Sigmoid colon (tissue), 4 donors: ENCODE data around the gene CC2D2B.

Source experiments
- POLR2A ChIP-seq, 2 donors: fragments of 450-650 bp; IDR thresholded peaks; one replicate each; pipeline ENCODE4 v1.6.1; 2016; ENCODE audit warnings: antibody characterized with exemption in 2 of 2, mild to moderate bottlenecking in 2 of 2, moderate library complexity in 2 of 2
- POLR2AphosphoS5 ChIP-seq, 4 donors: sonication (generic); formaldehyde crosslinking; IDR thresholded peaks; one replicate each; pipeline ENCODE4 v1.6.1; 2017; ENCODE audit warnings: antibody characterized with exemption in 4 of 4
- TF ChIP-seq, protein P1 (sequence below), 4 experiments: fragments of 450-650 bp in 3 of 4; fragments of 200-600 bp in 1 of 4; IDR thresholded peaks; one replicate each; pipeline ENCODE4 v1.5.1; 2016 to 2019; ENCODE audit warnings: antibody characterized with exemption in 4 of 4, mild to moderate bottlenecking in 3 of 4, moderate library complexity in 2 of 4

DNA sequence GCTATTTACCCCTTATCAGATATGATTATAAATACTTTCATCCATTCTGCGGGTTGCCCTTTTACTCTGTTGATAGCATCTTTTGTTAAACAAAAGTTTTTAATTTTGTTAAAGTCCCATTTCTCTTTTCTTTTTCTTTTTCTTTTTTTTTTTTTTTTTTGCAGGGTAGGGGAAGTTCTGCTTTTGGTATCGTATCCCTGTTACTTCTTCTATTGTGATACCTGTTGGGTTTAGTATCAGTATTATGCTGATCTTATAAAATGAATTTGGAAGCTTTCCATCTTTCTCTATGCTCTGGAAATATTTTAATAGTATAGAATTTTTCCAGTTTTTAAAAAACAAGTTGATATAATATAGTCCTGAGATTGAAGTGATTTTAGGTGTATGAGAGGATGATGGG is 141.6 kb downstream of the CC2D2B start:
- TF ChIP-seq, protein P1, sequence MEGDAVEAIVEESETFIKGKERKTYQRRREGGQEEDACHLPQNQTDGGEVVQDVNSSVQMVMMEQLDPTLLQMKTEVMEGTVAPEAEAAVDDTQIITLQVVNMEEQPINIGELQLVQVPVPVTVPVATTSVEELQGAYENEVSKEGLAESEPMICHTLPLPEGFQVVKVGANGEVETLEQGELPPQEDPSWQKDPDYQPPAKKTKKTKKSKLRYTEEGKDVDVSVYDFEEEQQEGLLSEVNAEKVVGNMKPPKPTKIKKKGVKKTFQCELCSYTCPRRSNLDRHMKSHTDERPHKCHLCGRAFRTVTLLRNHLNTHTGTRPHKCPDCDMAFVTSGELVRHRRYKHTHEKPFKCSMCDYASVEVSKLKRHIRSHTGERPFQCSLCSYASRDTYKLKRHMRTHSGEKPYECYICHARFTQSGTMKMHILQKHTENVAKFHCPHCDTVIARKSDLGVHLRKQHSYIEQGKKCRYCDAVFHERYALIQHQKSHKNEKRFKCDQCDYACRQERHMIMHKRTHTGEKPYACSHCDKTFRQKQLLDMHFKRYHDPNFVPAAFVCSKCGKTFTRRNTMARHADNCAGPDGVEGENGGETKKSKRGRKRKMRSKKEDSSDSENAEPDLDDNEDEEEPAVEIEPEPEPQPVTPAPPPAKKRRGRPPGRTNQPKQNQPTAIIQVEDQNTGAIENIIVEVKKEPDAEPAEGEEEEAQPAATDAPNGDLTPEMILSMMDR (IDR thresholded peaks at IDR 0.05), result no peak
- no peak for TF ChIP-seq POLR2A (IDR thresholded peaks at IDR 0.05)
- TF ChIP-seq POLR2AphosphoS5 (IDR thresholded peaks at IDR 0.05), result no peak
